ENCODE measurements around the gene IGF1. TPM values are rescaled to one million over a fixed set of nuclear protein-coding genes. Genes with fewer than 3 reads are reported as not detected.

The IGF1 gene
- total and polyA plus RNA-seq, 10 of the 15 experiments (the other 5 are each of a cell fraction or from before 2014, with no cell fraction given), result 2.4 to 9.2 (median 3.5) TPM

GRCh38 chr12:102479099-102479885, 1.1 kb downstream of the IGF1 start (continued):
- TF ChIP-seq HSF1 (IDR thresholded peaks at IDR 0.05; ENCODE audit: low read depth, low read length), result no peak
- TF ChIP-seq USF2 (IDR thresholded peaks at IDR 0.05; ENCODE audit: borderline replicate concordance, low read depth, low read length), result no peak
- no peak for TF ChIP-seq BHLHE40 (IDR thresholded peaks at IDR 0.05; ENCODE audit: borderline replicate concordance in 1 of 2, low read depth in 2 of 2, low read length in 1 of 2)
- TF ChIP-seq MEF2B (IDR thresholded peaks at IDR 0.05; ENCODE audit: partially characterized antibody, poor library complexity, severe bottlenecking), result peak; percentile 9
- 0 out of 2 replicates have a peak, but pooled peaks have one; percentile 7 for TF ChIP-seq ZNF217 (IDR thresholded peaks at IDR 0.05)
- TF ChIP-seq, protein P1, sequence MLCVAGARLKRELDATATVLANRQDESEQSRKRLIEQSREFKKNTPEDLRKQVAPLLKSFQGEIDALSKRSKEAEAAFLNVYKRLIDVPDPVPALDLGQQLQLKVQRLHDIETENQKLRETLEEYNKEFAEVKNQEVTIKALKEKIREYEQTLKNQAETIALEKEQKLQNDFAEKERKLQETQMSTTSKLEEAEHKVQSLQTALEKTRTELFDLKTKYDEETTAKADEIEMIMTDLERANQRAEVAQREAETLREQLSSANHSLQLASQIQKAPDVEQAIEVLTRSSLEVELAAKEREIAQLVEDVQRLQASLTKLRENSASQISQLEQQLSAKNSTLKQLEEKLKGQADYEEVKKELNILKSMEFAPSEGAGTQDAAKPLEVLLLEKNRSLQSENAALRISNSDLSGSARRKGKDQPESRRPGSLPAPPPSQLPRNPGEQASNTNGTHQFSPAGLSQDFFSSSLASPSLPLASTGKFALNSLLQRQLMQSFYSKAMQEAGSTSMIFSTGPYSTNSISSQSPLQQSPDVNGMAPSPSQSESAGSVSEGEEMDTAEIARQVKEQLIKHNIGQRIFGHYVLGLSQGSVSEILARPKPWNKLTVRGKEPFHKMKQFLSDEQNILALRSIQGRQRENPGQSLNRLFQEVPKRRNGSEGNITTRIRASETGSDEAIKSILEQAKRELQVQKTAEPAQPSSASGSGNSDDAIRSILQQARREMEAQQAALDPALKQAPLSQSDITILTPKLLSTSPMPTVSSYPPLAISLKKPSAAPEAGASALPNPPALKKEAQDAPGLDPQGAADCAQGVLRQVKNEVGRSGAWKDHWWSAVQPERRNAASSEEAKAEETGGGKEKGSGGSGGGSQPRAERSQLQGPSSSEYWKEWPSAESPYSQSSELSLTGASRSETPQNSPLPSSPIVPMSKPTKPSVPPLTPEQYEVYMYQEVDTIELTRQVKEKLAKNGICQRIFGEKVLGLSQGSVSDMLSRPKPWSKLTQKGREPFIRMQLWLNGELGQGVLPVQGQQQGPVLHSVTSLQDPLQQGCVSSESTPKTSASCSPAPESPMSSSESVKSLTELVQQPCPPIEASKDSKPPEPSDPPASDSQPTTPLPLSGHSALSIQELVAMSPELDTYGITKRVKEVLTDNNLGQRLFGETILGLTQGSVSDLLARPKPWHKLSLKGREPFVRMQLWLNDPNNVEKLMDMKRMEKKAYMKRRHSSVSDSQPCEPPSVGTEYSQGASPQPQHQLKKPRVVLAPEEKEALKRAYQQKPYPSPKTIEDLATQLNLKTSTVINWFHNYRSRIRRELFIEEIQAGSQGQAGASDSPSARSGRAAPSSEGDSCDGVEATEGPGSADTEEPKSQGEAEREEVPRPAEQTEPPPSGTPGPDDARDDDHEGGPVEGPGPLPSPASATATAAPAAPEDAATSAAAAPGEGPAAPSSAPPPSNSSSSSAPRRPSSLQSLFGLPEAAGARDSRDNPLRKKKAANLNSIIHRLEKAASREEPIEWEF (IDR thresholded peaks at IDR 0.05; ENCODE audit: insufficient replicate concordance, low read depth, low read length), result no peak
- TF ChIP-seq IKZF2 (IDR thresholded peaks at IDR 0.05), result peak in 1 of 2 experiments; percentile 25; a peak in 3 of 4 replicates
- TF ChIP-seq MAX (IDR thresholded peaks at IDR 0.05; ENCODE audit: low read depth, low read length), result no peak
- TF ChIP-seq SPI1 (IDR thresholded peaks at IDR 0.05; ENCODE audit: borderline replicate concordance, insufficient read depth, low read depth, low read length), result peak; percentile 27; the same call in 1 of the 2 replicates
- no peak for TF ChIP-seq GATAD2B (conservative IDR thresholded peaks at IDR 0.05; ENCODE audit: low read depth)
- no peak for TF ChIP-seq MEF2A (IDR thresholded peaks at IDR 0.05; ENCODE audit: insufficient read depth, low read depth, low read length)
- TF ChIP-seq KLF5 (IDR thresholded peaks at IDR 0.05; ENCODE audit: partially characterized antibody), result peak; percentile 8
- TF ChIP-seq CBFB (IDR thresholded peaks at IDR 0.05; ENCODE audit: low read depth), result 0 out of 2 replicates have a peak, but pooled peaks have one; percentile 16
- TF ChIP-seq CREM (IDR thresholded peaks at IDR 0.05; ENCODE audit: low read depth), result peak; percentile 81
- TF ChIP-seq MTA2 (IDR thresholded peaks at IDR 0.05; ENCODE audit: low read depth), result peak; percentile 22; the same call in 1 of the 2 replicates
- no peak for TF ChIP-seq SKIL (IDR thresholded peaks at IDR 0.05; ENCODE audit: low read depth, poor library complexity, severe bottlenecking)
- 0 out of 2 replicates have a peak, but pooled peaks have one; percentile 42 for TF ChIP-seq JUND (IDR thresholded peaks at IDR 0.05; ENCODE audit: low read depth, low read length)
